GM18517 (cell line): ENCODE data around the gene GLRA1.

Source experiments
- ATAC-seq: cut with Tn5 transposase; IDR thresholded peaks from one replicate; pipeline ENCODE4 v1.9.1; 2021; ENCODE audit warnings: mild to moderate bottlenecking, moderate library complexity; ENCODE audit not compliant: unreplicated experiment

The GLRA1 gene

DNA sequence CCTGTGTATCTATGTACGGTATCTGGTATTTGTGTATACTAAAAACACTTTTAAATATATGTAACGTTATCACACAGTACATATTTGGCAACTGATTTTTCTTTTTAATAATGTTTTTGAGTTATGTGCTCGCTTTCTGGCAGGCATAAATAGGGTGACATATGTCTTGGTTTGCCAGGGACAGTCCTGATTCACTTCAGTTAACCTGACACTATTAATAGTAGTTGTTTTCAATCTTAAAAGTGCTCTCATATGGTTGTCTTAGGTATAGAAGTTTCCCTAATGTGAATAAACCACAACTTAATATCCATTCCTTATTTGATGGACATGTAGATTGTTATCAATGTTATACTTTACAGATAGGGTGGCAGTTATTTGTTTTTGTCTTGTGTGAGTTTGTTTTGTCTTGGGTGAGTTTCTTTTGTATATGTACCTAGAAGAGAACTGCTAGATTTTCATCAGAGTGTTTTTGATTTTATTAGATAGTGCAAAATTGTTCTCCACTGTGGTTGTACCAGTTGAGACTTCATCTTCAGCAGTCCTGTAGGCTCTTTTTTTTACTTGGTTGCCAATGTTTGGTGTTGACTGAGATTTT, 145.0 kb downstream of the GLRA1 start:
- no peak for ATAC-seq

DNA sequence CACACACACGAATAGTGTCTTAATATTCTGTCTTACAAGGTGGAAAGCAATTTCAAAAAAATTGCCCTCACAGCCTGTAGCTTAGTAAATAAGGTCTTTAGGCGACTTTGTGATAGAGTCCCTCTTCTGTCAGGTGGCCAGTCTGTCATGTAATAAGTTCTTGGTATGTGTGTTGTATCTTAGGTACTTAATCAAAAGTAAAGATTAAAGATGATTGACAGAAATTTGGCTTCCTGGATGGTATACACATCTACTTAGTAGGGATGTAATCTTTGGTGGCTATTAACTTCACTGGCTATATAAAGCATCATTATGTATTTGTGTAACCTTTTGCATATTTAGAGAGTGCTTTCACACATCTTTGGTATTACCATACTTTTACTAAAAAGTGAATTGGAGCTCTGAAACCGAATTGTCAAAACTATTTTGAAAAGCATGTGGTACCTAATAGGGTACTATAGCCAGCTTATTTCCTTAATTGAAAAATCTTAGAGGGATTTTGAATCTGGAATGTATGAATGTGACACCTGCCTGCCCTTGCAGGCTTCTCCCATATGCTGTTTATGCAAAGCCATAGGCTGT, 149.5 kb downstream of the GLRA1 start:
- ATAC-seq = no peak

DNA sequence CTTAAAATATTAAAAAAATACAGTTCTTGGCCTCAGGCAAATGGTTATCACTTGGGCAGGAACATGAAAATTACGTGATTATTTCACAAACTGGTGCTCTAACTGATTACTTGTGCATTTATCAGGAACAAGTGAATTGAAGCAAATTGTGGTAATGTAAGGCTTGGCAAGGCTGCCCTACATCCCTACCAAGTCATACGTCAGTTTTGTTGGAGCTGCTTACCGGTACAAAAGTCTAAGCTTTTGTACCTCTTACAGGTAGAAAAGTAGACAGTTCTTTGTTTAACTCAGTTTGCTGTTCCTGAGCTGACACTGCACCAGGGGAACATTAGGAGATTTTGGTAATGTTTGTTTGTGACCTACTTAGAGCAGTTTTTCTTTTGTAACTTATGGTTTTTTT, 150.7 kb downstream of the GLRA1 start:
- no peak for ATAC-seq

DNA sequence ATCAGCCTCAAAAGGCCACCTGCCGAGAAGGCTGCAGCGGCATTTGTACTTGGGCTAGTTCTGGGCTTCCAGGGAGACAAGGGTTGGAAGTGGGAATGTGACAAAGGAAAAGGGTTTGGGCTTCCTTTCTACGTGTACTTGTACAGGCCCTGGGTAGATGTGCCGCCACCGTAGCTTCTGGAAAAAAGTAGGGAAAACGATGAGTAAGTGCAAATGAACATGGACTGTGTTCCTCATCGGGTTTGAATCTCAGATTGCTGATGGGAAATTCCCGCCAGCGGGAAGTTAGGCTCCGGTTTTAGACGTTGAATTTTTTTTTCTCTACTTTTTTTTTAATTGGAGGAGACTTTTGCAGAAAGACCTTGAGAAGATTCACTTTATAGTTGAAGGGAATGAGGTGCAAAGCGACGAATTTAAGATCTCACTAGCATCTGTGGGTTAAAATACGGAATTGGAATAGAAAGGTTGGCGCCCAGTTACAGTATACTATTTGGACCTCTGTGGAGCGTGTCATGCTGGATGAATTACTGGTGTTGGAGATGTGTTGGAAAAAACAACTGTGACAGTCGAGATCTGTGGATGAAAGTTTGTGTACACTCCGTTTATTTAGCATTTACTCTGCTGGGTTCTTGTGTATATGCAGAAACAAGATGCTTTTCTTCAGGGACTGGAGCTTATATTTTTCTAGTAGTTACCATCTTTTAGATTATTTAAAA, 151.6 kb downstream of the GLRA1 start:
- ATAC-seq = no peak
